Middle frontal gyrus (tissue), 1 donor: ENCODE results near the gene KRT74.

Experiments
- DNase-seq: peaks from one replicate; pipeline ENCODE4 v3.0.0-alpha.2; 2015; ENCODE audit warnings: low spot score; ENCODE audit errors: extremely low spot score

The KRT74 gene

GRCh38 chr12:52522346-52523011, 51.2 kb downstream of the KRT74 start:
- DNase-seq = no peak

- no peak for DNase-seq
Measured at GRCh38 chr12:52521568-52522266, 51.9 kb downstream of the KRT74 start.

- no peak for DNase-seq
Measured at GRCh38 chr12:52521175-52521567, 52.5 kb downstream of the KRT74 start.

- no peak for DNase-seq
Measured at GRCh38 chr12:52519826-52520662, 53.6 kb downstream of the KRT74 start, which contains the start of gene KRT5. Gene KRT5, minus strand, starts transcription at chr12:52520394. Its CDS starts 98 bp downstream, at chr12:52520296.

- DNase-seq = no peak
Measured at GRCh38 chr12:52519387-52519703, 54.3 kb downstream of the KRT74 start.

- no peak for DNase-seq
Measured at GRCh38 chr12:52518574-52519386, 54.9 kb downstream of the KRT74 start.

GRCh38 chr12:52517888-52518287, 55.8 kb downstream of the KRT74 start:
- DNase-seq = no peak

- no peak for DNase-seq
Measured at GRCh38 chr12:52517005-52517835, 56.4 kb downstream of the KRT74 start.

- no peak for DNase-seq
Measured at GRCh38 chr12:52515927-52516831, 57.5 kb downstream of the KRT74 start.
